Measurements from ENCODE around the gene ZNF462.
"Not testable (repeated sequence)": the region's sequence is repeated elsewhere in the genome, so short reads cannot be mapped to it uniquely, and the experiment has no call there.

The ZNF462 gene

DNA sequence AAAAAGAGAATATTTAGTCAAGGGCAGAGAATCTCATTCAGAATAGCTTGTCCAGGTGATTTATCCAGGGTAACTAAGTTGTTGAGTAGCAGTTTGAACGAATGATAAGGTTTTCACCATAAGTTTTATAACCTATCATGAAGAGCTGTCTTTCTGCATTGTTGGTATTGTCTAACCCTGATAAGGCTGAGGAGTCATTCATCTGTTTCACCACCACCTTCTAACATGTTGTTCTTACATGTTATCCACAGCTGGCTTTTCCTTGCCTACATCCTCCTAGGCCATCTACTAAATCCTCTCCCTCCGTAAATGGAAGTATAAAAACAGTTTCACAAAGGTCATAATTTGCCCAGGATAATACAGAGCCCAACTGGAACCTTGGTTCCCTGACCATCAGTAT, 24.1 kb downstream of the ZNF462 start:
- DNase-seq, result no peak

DNA sequence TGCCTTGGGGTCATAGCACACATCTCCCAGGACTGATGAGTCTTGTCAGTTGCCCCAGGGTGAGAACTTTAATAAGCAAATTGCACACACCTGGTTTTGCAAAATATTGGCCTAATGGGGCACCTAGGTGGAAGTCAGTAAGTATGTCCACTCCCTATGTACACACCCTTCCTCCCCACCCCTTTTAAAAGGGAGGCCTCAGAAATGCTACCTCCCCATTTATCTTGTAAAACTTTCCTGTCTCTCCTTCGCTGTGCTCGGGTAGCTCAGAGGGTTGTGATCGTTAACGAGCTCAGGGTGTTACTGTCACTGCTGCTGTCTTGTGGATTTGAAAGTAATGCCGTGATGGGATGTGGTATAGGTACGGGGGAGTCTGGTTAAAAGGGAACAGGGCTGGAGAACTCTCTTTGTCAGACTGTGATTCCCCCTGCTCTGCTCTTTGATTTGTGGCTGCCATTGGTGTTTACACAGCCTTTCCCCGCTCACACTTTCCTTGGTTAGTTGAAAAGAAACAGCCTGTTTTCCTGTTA, 26.2 kb downstream of the ZNF462 start:
- DNase-seq, result no peak

DNA sequence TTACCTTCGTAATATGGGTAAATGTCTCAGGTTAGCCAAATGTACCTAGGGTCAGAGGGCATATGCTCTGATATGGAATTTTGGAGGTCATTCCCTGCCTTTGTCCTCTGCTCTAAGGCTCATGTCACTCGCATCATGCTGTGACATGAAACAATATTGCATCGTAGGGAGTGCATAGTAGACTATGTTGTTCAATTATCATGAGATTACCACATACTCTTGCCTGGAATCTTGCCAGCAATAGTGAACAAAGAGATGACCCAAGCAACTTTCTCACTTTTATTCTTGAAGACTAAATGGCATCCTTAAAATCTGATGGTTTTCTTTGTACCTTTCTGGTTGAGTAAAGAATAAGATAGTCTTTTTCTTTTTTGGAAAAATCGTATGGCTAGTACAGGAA, 27.6 kb downstream of the ZNF462 start:
- no peak for DNase-seq

DNA sequence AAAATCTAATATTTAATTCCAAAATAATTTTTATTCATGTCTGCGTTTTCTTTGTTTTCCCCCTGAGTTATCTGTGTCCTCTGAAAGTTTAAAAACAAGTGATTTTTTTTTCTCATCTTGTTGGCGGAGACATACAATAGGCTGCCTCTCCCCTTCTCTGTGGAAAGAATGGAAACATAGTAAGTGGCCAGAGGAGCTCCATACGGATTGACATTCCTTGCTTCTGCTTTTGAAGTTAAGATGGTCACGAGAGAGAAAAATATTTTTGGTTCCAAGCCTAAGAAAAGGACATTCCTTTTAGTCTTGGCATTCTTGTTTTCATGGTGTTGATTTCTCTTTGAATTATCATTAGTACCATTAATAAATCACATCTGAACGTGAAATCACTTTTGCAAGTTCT, 28.3 kb downstream of the ZNF462 start:
- no peak for DNase-seq

DNA sequence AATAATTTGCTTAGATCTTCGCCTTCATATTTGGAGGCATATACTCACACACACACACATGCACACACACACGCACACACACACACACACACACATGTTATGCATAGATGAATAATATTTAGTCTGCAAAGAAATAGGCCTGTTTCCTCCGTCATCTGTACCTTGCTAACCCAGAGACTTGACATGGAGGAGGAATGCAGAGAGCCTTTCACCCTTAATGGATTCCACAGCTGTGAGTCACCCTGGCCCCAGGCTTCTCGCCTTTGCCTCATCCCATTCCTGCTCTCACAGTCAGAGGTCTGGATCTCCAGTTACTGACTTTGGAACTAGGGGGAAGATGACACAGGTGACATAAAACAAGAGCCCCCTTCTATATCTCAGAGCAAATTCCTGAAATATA, 29.7 kb downstream of the ZNF462 start:
- no peak for DNase-seq

DNA sequence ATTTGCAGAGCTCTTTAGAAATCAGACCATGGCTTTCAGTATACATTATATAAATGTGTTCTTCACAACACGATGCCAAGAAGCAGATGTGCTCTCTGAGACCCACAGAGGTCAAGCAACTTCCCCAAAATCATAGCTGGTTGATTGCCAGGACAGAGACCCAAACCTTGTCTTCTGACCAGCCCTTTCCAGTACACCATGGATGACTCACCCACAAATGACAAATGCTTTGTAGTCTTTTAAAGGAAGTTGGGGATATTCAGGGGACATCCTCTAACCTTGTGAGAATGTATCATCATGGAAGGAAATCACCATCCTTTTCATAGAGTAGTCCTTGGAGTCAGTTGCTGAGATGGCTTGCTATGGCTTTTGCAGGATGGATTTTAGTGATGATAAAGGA, 30.1 kb downstream of the ZNF462 start:
- no peak for DNase-seq

DNA sequence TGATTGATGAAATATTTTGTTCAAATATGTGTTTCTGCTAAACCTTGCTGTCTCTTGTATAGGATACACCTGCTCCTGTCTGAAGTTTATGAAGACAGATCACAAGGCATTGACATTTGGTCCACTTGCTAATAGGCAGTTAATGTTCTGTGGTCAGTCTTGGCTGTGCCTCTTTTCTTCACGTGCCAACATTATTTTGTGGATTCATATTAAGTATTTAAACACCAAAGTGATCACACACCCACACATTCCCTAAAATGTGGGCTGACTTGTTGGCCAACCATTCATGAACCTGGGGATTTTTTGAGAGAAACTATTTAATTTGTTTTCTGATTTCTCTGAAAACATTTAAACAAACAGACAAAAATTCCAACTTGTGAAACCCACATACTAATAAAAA, 33.7 kb downstream of the ZNF462 start:
- DNase-seq, result no peak

DNA sequence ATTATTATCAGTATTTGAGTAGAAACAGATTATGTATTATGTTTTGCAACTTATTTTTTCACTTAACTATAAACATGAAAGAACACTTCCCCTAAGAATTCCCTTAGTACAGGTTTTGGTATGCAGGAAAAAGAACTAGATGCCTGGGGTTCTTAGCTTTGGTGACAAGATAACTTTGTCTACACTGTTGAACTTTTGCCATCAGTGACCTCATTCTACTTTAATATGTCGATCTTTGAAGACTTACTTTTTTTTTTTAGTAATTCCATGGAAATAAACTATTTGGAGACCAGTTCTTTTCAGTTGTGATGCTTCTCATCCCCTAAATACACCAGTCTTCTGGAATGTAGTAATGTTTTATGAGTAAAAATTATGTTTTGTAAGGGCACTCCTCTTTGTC, 34.3 kb downstream of the ZNF462 start:
- no peak for DNase-seq

DNA sequence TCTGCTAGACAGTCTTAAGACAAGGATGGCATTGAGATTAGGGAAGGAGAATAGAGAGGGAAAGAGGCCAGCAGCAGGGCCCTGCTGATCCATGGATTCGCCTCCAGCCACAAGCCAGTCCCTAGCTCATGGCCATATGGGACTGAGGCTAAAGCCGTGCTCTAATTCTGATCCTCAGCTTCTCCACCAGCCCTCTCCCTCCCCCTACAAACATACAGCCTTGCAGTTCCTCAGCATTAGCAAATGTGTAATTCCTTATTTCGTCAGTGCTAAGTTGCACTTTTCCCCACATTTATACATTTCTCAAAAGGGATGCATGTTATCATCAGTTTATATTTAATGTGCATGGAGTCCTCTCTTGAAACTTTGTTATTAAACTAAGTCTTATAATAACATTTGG, 34.8 kb downstream of the ZNF462 start:
- DNase-seq, result no peak

DNA sequence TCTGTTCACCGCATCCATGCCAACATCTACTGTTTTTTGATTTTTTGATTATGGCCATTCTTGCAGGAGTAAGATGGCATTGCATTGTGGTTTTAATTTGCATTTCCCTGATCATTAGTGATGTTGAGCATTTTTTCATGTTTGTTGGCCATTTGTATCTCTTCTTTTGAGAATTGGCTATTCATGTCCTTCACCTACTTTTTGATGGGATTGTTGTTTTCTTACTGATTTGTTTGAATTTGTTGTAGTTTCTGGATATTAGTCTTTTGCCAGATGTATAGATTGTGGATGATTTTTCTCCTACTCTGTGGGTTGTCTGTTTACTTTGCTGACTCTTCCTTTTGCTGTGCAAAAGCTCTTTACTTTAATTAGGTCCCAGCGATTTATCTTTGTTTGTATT, 37.6 kb downstream of the ZNF462 start:
- DNase-seq, result not testable (repeated sequence)

DNA sequence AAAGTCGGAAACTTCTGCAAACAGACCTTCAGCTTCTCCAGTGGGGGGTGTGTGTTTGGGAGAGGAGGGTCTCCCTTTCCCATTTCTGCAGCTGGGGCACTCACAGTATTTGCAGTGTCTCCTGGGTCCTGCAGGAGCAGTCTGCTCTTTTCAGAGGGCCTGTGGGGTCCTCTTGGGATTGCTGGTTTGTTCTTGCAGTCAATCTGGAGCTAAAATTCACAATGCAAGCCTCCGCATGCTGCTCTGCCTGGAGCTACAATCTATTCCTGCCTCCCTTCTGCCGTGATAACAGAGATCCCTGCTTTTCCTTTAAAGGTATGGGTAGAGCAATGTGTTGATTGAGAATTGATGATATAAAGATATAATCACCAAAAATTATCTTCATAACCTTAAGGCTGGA, 43.2 kb downstream of the ZNF462 start:
- DNase-seq, result no peak

DNA sequence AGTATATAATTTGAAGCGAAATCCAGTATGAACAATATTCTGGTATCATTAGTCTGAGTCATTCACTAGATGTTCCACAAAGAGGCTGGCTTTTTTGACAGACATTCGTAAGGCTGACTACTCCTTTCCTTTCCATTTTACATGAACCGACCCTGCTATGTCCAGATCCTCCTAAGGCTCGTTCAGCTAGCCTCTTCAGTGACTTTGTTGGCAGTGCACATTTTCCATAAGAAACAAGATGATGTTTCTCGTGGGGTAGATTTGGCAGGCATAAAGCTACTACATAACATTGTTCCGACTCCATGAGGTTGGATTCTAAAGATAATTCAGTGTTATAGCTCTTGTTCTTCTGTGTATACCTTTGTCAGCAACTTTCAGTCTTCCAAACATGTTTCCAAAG, 49.0 kb downstream of the ZNF462 start:
- DNase-seq, result no peak

DNA sequence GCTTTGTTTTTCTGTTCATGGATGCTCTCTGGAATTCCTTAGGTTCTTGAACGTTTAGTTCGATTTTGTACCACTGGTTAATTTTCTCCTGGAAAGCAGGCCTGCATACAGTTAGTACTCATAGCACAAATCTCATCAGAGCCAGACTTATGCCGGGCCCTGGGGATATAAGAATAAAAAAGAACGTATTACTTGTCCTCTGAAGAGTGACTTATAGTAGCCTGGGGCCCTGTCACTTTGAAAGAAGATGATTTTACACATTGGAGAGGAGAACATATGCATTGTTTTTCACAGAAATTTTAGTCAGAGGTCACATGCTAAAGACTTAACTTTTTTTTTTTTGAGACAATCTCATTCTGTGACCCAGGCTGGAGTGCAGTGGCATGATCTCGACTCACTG, 50.3 kb downstream of the ZNF462 start:
- DNase-seq, result no peak

DNA sequence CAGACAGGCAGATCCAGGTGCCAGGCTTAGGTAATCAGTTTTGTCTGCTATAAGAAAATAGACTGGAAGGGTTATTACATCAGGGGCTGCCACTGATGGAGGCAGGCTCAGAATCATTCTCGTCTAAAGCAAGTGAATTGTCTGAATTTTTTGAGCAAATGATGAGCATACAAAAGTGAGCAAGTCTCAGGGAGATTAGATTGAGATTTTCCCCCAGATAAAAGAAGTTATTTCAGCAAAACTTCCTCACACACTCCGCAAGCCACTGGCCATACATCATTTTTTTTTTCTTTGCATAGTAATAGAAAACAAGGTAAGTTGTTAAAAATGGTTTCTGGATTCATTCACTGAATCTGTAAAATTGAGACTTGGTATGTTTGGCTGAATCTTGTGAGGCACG, 52.9 kb downstream of the ZNF462 start:
- no peak for DNase-seq

DNA sequence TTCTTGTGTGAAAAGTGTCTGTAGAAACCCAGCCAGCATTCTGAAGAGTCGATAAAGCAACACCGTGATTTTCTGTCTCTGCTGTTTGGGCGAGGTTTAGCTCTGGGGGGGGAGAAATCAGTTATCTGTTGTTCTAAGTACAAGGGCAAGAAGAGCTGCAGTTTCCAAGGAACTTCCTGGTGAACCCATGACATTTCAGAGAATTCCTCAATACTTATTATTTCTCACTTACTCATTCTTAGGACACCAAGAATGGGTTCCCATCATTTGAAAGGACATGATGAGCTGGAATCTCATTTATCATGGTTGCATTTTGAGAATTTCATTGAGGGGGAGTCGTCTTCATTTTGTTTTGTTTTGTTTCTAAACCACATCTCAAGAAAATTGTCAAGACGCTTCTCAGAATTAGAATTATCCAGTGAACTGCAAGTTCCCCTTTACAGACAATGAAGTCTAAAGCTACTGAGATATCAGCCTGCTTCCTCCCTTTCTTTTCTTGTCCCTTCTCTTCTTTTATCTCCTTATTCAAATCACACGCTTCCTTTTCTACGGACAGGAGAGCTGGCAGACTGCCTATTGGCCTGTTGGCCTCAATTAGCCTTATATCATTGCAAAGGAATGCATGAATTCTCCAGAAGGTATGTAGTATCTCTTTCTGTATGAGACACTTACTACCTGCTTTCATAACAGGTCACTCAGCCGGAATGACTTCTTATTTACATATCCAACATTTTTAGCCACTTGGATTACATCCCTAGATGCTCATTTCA, 53.7 kb downstream of the ZNF462 start:
- DNase-seq, result no peak

DNA sequence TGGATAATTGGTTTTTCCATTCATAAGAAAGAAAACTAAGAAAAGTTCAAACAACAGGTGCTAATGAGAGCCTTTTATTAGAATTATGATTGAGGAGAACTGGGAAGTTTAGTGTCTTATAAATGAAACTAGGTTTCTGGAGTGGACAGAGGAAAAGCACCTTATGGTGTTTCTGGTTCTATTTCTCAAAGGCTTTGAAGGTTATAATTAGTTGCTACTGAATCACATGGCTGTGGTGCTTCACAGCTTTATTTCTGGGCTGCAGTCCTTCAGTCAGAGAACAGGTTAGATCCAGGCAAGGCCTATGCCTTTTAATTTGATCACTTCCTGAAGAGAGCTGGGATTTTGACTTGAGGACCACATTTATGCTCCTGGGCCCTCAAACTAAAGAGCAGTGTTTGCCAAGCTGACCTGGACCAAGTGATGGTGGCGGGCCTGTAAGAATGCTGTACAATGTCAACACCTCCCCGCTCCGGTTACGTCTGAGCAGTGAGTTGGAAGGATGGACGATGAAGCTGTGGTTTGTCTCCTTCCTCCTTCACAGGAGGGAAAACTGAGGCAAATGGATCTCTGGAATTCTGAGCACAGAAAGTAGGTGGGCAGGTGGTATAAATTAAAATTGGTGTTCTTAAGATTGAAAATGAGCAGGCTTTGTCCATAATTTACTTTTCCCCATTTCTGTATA, 56.0 kb downstream of the ZNF462 start:
- no peak for DNase-seq

DNA sequence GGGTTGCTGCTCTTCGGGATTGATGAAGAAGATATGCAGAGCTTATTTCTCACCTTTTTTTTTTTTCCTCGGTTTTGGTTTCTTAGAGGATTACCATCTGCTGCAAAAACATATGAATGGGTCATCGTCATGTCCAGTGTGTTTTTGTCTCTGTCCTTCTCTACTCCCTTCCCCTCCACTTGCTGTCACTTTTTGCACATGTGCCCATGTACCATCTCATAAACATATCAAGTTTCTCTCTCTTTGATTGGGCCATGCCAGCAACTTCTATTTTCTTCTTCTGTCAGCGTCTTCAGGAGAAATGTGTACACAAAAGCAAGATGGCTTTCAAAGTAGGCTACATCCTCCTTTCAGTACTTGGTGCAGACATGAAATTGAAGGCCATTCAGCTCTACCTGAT, 57.1 kb downstream of the ZNF462 start:
- no peak for DNase-seq

DNA sequence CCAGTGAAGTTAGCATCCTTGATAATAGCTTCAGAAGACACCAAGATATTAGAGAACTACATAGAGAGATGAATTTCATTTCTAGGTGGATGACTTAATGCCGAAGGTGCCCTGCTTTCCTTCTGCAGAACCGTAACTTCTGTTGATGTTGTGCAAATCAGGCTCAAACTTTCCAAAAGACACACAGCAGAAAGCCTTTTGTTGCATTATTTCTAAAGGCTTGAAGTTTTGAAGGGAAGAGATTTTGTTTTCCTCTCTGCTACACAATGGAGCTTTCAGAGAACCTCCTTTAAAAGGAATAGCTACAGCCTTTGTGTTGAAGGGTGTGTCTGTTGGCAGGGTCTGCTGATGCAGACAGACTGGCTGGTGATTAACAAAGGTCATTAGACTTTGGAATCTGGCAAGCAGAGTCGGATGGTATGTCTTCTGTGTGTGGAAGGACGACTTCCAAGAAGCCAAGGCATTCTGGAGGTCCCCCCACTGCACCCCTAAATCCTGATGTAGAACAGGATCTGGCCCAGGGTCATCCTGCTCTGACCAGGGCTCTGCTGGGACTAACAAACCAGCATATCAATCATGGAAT, 57.8 kb downstream of the ZNF462 start:
- DNase-seq, result no peak

DNA sequence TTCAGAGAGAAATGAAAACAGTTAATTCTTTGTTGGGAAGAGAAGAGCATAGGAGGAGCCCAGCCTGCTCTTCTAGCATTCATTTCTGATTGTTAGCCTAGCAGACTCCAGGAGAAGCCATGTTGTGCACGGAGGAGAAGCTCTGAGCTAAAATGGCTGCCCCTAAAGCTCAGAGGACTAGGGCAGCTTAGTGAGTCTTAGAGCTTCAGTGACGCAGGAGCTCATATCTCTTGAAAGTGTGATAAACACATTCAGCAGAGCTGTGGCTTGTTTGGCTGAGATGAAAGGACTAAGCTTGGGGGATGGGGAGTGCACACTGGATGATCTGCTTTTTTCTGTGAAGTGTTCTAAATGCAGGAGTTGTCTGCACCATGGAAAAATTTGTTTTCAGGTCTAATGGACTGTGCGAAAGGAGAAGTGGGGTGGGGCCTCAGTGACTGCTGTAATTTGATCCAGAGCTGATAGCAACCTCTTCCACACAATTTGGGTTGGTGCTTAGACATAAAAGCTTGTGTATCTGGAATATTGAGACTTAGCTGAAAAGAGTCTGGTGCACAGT, 58.5 kb downstream of the ZNF462 start:
- DNase-seq, result no peak

DNA sequence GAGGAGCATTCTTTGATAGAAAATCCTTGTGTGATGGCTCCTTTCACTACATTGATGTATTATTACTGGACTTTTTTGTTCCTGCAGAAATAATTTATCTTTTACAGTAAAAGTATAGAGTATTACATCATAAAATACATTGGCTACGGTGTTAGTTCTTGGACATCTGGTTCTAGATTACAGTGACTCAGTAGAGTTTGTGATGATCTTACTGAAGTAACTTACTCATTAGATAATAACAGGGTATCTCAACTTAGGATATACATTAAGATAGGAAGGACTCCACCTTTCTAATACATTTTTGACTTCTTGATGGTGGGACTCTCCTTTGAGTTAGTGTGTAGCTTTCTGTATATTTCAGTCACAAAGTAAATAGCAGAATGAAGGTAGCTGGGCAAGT, 59.1 kb downstream of the ZNF462 start:
- DNase-seq, result no peak

DNA sequence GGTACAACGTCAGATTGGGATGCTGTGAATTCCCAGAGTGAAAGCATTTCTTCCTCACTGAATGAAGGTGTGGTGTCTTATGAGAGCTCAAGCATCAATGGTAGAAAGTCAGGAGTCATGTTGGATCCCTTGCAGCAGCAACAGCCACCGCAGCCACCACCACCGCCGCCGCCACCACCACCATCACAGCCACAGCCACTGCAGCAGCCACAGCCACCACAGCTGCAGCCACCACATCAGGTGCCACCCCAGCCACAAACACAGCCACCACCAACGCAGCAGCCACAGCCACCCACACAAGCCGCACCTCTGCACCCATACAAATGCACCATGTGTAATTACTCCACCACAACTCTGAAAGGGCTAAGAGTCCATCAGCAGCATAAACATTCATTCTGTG, 62.4 kb downstream of the ZNF462 start:
- no peak for DNase-seq

DNA sequence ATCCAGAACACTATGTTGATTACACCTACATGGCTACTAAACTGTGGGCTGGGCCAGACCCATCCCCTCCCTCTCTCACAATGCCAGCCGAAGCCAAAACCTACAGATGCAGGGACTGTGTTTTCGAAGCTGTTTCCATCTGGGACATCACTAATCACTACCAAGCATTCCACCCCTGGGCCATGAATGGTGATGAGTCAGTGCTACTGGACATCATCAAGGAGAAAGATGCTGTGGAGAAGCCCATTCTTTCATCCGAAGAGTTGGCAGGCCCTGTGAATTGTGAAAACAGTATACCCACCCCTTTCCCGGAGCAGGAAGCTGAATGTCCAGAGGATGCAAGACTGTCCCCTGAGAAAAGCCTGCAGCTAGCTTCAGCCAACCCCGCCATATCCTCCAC, 65.0 kb downstream of the ZNF462 start:
- no peak for DNase-seq

DNA sequence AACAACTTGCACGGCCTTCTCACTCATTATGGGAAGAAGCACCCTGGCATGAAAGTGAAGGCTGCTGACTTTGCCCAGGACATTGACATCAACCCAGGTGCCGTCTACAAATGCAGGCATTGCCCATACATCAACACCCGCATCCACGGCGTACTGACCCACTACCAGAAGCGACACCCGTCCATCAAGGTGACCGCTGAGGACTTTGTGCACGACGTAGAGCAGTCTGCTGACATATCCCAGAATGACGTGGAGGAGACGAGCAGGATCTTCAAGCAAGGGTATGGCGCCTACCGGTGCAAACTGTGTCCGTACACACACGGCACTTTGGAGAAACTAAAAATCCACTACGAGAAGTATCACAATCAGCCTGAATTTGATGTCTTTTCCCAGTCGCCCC, 65.4 kb downstream of the ZNF462 start:
- no peak for DNase-seq
